SU-DHL-6 (cell line): ENCODE measurements around the gene ZNF175.

ENCODE experiments used
- H2AFZ ChIP-seq: fragments of 200-600 bp; sonication (generic); 2 replicates; pipeline ENCODE4 v1.6.1; 2014; ENCODE audit warnings: low read depth, mild to moderate bottlenecking, moderate library complexity, mixed read lengths, antibody characterized with exemption, low read length; ENCODE audit not compliant: severe bottlenecking
- H3F3A ChIP-seq: fragments of 200-600 bp; shearing (Covaris generic); 2 replicates; pipeline ENCODE4 v1.6.0; 2016; ENCODE audit warnings: antibody characterized with exemption, mild to moderate bottlenecking; ENCODE audit not compliant: insufficient read depth
- H3K27ac ChIP-seq: fragments of 200-600 bp; sonication (generic); 2 replicates; pipeline ENCODE4 v1.5.1; 2016; ENCODE audit warnings: low read depth, mild to moderate bottlenecking, low read length, moderate library complexity, mixed read lengths
- H3K27me3 ChIP-seq: fragments of 200-600 bp; sonication (generic), shearing (Covaris generic); 2 replicates; pipeline ENCODE4 v1.6.0; 2014; ENCODE audit warnings: mild to moderate bottlenecking, low read length
- H3K36me3 ChIP-seq: fragments of 200-600 bp; sonication (generic); 2 replicates; pipeline ENCODE4 v1.6.1; 2014; ENCODE audit warnings: mild to moderate bottlenecking, low read length, mixed read lengths
- H3K4me2 ChIP-seq: fragments of 300-600, 200-600 bp; shearing (Covaris generic), sonication (generic); 2 replicates; pipeline ENCODE4 v1.6.0; 2014; ENCODE audit warnings: low read length, low read depth, mild to moderate bottlenecking; ENCODE audit not compliant: poor library complexity, severe bottlenecking
- H3K4me3 ChIP-seq: fragments of 200-600 bp; sonication (generic); 2 replicates; pipeline ENCODE4 v1.5.1; 2014; ENCODE audit warnings: antibody characterized with exemption, low read length, mild to moderate bottlenecking, mixed read lengths; ENCODE audit not compliant: insufficient read depth, poor library complexity, severe bottlenecking
- H3K79me2 ChIP-seq: fragments of 200-600 bp; sonication (generic); 2 replicates; pipeline ENCODE4 v1.6.1; 2014; ENCODE audit warnings: mild to moderate bottlenecking, low read length, moderate library complexity; ENCODE audit not compliant: insufficient read depth
- H3K9ac ChIP-seq: fragments of 200-600 bp; sonication (generic); 2 replicates; pipeline ENCODE4 v1.7.0; 2014; ENCODE audit warnings: mild to moderate bottlenecking, low read length
- H3K9me2 ChIP-seq: fragments of 200-600 bp; sonication (generic); replicated peaks from 2 replicates; pipeline ENCODE4 v1.6.1; 2014; ENCODE audit warnings: low read length; ENCODE audit not compliant: insufficient read depth
- H3K9me3 ChIP-seq: fragments of 200-600 bp; sonication (generic); 2 replicates; pipeline ENCODE4 v1.6.1; 2014; ENCODE audit warnings: low read length, mixed read lengths; ENCODE audit not compliant: insufficient read depth
- H4K20me1 ChIP-seq: fragments of 200-600 bp; sonication (generic); 2 replicates; pipeline ENCODE4 v1.6.1; 2014; ENCODE audit warnings: low read depth, mild to moderate bottlenecking, antibody characterized with exemption, low read length, moderate library complexity, mixed read lengths
- EZH2phosphoT487 ChIP-seq: fragments of 200-600 bp; sonication (generic), shearing (Covaris generic); conservative IDR thresholded peaks from 2 replicates; pipeline ENCODE4 v1.6.1; 2018; ENCODE audit warnings: mild to moderate bottlenecking, antibody characterized with exemption, low read length, moderate library complexity, mixed read lengths
- TF ChIP-seq, protein P1 (sequence below): fragments of 200-600 bp; sonication (generic); IDR thresholded peaks from one replicate; pipeline ENCODE4 v1.5.1; 2017; ENCODE audit warnings: antibody characterized with exemption, mild to moderate bottlenecking, low read length, moderate library complexity; ENCODE audit not compliant: insufficient read depth, poor library complexity, severe bottlenecking

The ZNF175 gene

DNA sequence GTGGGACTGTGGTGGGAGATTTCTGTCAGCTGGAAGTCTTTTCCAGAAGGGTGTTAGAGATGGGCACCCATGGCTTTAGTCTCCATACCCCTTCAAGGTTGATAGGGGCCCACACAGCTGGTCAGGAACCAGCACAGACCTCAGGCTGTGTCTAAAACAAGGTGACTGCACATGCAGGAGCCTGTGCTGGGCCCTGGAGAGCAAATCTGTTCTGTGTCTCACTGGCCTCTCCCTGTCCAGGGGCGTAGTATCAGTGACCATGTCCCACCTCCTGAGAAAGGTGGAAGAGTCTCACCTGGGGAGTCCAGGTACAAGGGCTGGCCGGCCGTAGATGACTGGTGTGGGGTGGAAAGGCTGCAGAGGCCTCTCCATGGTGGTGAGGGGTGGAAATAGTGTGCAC, 19.4 kb downstream of the ZNF175 start:
- Histone ChIP-seq H3K4me2 (no peak overlapping the region), H3F3A (no peaks in the 10 kb centered on the region), H3K9ac (no peak overlapping the region), H3K4me3 (no peak overlapping the region), H3K9me3 (peaks cover 21% of the 10 kb centered on the region; the same call in 1 of the 2 replicates), H3K9me2 (no peaks in the 10 kb centered on the region), H3K79me2 (no peaks in the 10 kb centered on the region), H3K36me3 (no peaks in the 10 kb centered on the region), H3K27ac (no peak overlapping the region), H3K27me3 (no peaks in the 10 kb centered on the region), H2AFZ (no peak overlapping the region), H4K20me1 (no peaks in the 10 kb centered on the region)
- TF ChIP-seq, protein P1, sequence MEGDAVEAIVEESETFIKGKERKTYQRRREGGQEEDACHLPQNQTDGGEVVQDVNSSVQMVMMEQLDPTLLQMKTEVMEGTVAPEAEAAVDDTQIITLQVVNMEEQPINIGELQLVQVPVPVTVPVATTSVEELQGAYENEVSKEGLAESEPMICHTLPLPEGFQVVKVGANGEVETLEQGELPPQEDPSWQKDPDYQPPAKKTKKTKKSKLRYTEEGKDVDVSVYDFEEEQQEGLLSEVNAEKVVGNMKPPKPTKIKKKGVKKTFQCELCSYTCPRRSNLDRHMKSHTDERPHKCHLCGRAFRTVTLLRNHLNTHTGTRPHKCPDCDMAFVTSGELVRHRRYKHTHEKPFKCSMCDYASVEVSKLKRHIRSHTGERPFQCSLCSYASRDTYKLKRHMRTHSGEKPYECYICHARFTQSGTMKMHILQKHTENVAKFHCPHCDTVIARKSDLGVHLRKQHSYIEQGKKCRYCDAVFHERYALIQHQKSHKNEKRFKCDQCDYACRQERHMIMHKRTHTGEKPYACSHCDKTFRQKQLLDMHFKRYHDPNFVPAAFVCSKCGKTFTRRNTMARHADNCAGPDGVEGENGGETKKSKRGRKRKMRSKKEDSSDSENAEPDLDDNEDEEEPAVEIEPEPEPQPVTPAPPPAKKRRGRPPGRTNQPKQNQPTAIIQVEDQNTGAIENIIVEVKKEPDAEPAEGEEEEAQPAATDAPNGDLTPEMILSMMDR: no peak
- TF ChIP-seq EZH2phosphoT487: no peak

DNA sequence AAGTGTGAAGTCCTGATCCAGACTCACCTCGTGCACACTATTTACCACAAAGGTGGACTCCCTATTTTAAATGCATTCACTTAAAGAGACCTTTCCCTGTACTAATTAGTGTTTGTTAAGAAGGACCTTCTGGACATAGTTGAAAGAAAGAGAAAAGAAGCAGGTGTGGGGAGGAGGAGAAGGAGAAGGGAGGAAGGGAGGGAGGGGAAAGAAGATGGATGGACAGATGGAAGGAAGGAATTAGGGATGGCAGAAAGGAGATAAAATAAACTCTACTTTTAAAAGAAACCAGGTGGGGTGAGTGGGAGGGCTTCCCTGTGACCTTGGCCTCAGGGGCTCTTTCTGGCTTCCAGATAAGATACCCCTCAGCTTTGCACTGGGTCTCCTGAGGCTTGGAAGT, 21.4 kb downstream of the ZNF175 start:
- Histone ChIP-seq H4K20me1 (no peaks in the 10 kb centered on the region), H3K9me2 (no peaks in the 10 kb centered on the region)

DNA sequence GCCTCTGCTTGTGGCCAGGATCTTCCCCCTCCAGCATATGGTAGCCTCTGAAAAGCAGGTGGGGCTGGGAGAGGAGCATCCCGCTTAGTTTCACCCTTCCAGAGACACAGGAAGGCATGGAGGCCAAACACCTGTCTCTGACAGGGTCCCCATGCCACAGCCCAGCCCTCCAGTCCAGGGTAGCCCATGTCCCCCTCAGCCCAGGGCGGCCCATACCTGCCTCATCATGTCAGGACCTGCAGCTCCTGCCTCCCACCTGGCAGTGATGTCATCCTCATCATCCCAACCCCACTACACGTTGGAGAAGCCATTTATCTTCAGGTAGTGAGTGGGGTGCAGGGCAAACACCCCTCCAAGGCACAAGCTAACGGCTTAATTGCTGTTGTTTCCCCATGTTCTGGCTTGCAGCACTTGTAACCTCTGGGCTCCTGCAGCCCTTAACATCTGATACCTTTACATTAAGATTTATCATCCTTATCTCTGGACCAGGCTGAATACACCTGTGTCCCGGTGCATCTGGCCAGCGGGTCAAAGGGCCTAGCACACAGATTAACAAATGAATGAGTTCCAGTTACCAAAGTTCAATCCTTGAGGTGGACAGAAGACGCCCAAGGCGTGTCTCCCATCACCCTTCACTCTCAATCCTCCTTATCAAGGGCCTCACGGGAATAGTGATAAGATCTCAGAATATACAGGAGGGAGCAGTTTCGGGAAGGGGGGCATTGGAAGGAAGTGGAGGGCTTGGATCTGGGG, 22.2 kb downstream of the ZNF175 start:
- H3K9ac ChIP-seq: peak overlapping the region; percentile 64
- TF ChIP-seq, protein P1: no peak
- TF ChIP-seq EZH2phosphoT487: no peak

More for the DNA sequence above, 21.4 kb downstream of the ZNF175 start:
- H3K4me3 ChIP-seq: no peak overlapping the region
- no peaks in the 10 kb centered on the region for H3K36me3 ChIP-seq
- H3K79me2 ChIP-seq: no peaks in the 10 kb centered on the region
- H2AFZ ChIP-seq: no peak overlapping the region
- TF ChIP-seq EZH2phosphoT487: no peak
- TF ChIP-seq, protein P1: no peak
- H3K4me2 ChIP-seq: no peak overlapping the region
- H3F3A ChIP-seq: no peaks in the 10 kb centered on the region
- peaks cover 11% of the 10 kb centered on the region; the same call in 1 of the 2 replicates for H3K9me3 ChIP-seq
- no peak overlapping the region for H3K9ac ChIP-seq
- H3K27me3 ChIP-seq: no peaks in the 10 kb centered on the region
- H3K27ac ChIP-seq: no peak overlapping the region

More for the DNA sequence above, 22.2 kb downstream of the ZNF175 start:
- Histone ChIP-seq H4K20me1 (no peaks in the 10 kb centered on the region), H3K4me2 (peak overlapping the region; percentile 64), H3K27me3 (no peaks in the 10 kb centered on the region), H3K79me2 (no peaks in the 10 kb centered on the region), H3K9me3 (peaks cover 3% of the 10 kb centered on the region; the same call in 1 of the 2 replicates), H3F3A (no peaks in the 10 kb centered on the region), H3K36me3 (no peaks in the 10 kb centered on the region), H3K27ac (no peak overlapping the region), H3K9me2 (no peaks in the 10 kb centered on the region), H3K4me3 (peak overlapping the region; percentile 63), H2AFZ (peak overlapping the region; percentile 85)
